CD4-positive, alpha-beta memory T cell (primary cell): ENCODE measurements around the gene SWAP70. TPM values are rescaled to one million over a fixed set of nuclear protein-coding genes. Genes with fewer than 3 reads are reported as not detected.
"Not testable (repeated sequence)": the region's sequence is repeated elsewhere in the genome, so short reads cannot be mapped to it uniquely, and the experiment has no call there.

Experiments used
- CTCF ChIA-PET: fragments of 350-600 bp; sonication (Branson Sonifier 250); formaldehyde crosslinking; loops from one replicate; lab custom pipeline; 2021; ENCODE audit warnings: inconsistent platforms; ENCODE audit not compliant: partially characterized antibody; lab: Charles Lee
- POLR2A ChIA-PET: fragments of 350-600 bp; sonication (Branson Sonifier 250); formaldehyde crosslinking; loops from one replicate; lab custom pipeline; 2021; ENCODE audit not compliant: partially characterized antibody; lab: Charles Lee
- DNase-seq, 5 donors: peaks; one replicate each; pipeline versions ENCODE4 v3.0.0 to v3.0.0-alpha.2; 2020 to 2022; ENCODE audit warnings: mixed read lengths in 1 of 5
- H3K27ac ChIP-seq: one replicate; pipeline ENCODE4 v1.7.0; 2013; ENCODE audit warnings: low read depth, low read length
- H3K27me3 ChIP-seq: 2 replicates; pipeline ENCODE4 v1.7.0; 2013; ENCODE audit warnings: mild to moderate bottlenecking, low read length, moderate library complexity; ENCODE audit not compliant: insufficient read depth
- H3K36me3 ChIP-seq: 2 replicates; pipeline ENCODE4 v1.7.0; 2013; ENCODE audit warnings: mild to moderate bottlenecking, low read length, moderate library complexity; ENCODE audit not compliant: insufficient read depth
- H3K4me1 ChIP-seq: 2 replicates; pipeline ENCODE4 v1.7.0; 2013; ENCODE audit warnings: mild to moderate bottlenecking, low read length, moderate library complexity; ENCODE audit not compliant: insufficient read depth
- H3K4me3 ChIP-seq, 2 donors: one replicate each; pipeline ENCODE4 v1.7.0; 2013; ENCODE audit warnings: low read length in 2 of 2, mild to moderate bottlenecking in 1 of 2
- H3K9me3 ChIP-seq, 2 donors: one replicate each; pipeline ENCODE4 v1.7.0; 2013; ENCODE audit warnings: low read length in 2 of 2, control low read depth in 1 of 2; ENCODE audit not compliant: control insufficient read depth in 1 of 2
- H3K27ac Mint-ChIP-seq, 7 donors: one replicate each; pipeline ENCODE4 v1.8.0; 2020 to 2021; ENCODE audit warnings: mixed read lengths in 7 of 7, mild to moderate bottlenecking in 6 of 7, inconsistent platforms in 3 of 7, moderate library complexity in 3 of 7
- H3K27me3 Mint-ChIP-seq, 2 donors: one replicate each; pipeline ENCODE4 v1.8.0; 2020 to 2021; ENCODE audit warnings: mixed read lengths in 2 of 2
- H3K36me3 Mint-ChIP-seq, 2 donors: one replicate each; pipeline ENCODE4 v1.8.0; 2020 to 2021; ENCODE audit warnings: mixed read lengths in 2 of 2, inconsistent platforms in 1 of 2, mild to moderate bottlenecking in 1 of 2
- H3K4me1 Mint-ChIP-seq, 4 donors: one replicate each; pipeline ENCODE4 v1.8.0; 2020 to 2021; ENCODE audit warnings: mixed read lengths in 4 of 4, mild to moderate bottlenecking in 1 of 4
- H3K4me3 Mint-ChIP-seq, 8 donors: one replicate each; pipeline ENCODE4 v1.8.0; 2020 to 2021; ENCODE audit warnings: mixed read lengths in 8 of 8, mild to moderate bottlenecking in 7 of 8, moderate library complexity in 6 of 8, inconsistent platforms in 3 of 8
- H3K9me3 Mint-ChIP-seq, 8 donors: one replicate each; pipeline ENCODE4 v1.8.0; 2020 to 2021; ENCODE audit warnings: mixed read lengths in 8 of 8, mild to moderate bottlenecking in 5 of 8, inconsistent platforms in 3 of 8, moderate library complexity in 1 of 8
- intact Hi-C: fragments of 100-400 bp; cut with micrococcal nuclease; formaldehyde crosslinking; loops from one replicate; pipeline ENCODE4 v1.15.1; 2023
- polyA plus RNA-seq, 2 donors: library from polyadenylated mRNA; unstranded; fragments of 300-500 nt; fragmentation: Illumina TruSeq; gene quantifications; one replicate each; pipeline ENCODE4 v1.2.3, GENCODE V29; 2021
- total RNA-seq, 2 experiments: library from RNA; stranded (reverse); gene quantifications; one replicate each; pipeline ENCODE4 v1.2.3, GENCODE V29; 2021

SWAP70 gene
- total and polyA plus RNA-seq, 4 experiments from 2014 or later: 2.2 to 6.6 (median 4.9) TPM

- CTCF ChIA-PET: no interaction called here
- Mint-ChIP-seq H3K27me3 (no peaks in the 10 kb centered on the region), H3K4me1 (no peaks in the 10 kb centered on the region), H3K9me3 (peaks cover 0 to 17% (median 15%) of the 10 kb centered on the region in 8 donors), H3K27ac (no peak overlapping the region), H3K4me3 (no peak overlapping the region), H3K36me3 (peaks cover 20 to 21% of the 10 kb centered on the region in 2 donors)
- Histone ChIP-seq H3K4me3 (no peak overlapping the region), H3K4me1 (no peaks in the 10 kb centered on the region), H3K9me3 (no peaks in the 10 kb centered on the region), H3K27me3 (no peaks in the 10 kb centered on the region), H3K27ac (no peak overlapping the region), H3K36me3 (no peaks in the 10 kb centered on the region)
- DNase-seq: no peak
- intact Hi-C loops: no loop called here
- POLR2A ChIA-PET: no interaction called here
Observed at GRCh38 chr11:9740202-9740883, 76.5 kb downstream of the SWAP70 start.

GRCh38 chr11:9741260-9741659, 77.4 kb downstream of the SWAP70 start:
- POLR2A ChIA-PET: no interaction called here
- H3K4me3 ChIP-seq: no peak overlapping the region
- Mint-ChIP-seq H3K27me3 (no peaks in the 10 kb centered on the region), H3K9me3 (peaks cover 0 to 8% (median 6%) of the 10 kb centered on the region in 8 donors), H3K27ac (no peak overlapping the region), H3K36me3 (peaks cover 12% of the 10 kb centered on the region in 2 donors), H3K4me3 (no peak overlapping the region), H3K4me1 (no peaks in the 10 kb centered on the region)
- no peaks in the 10 kb centered on the region for H3K4me1 ChIP-seq
- H3K27ac ChIP-seq: no peak overlapping the region
- intact Hi-C loops: no loop called here
- no peaks in the 10 kb centered on the region for H3K27me3 ChIP-seq
- no peaks in the 10 kb centered on the region for H3K36me3 ChIP-seq
- CTCF ChIA-PET: no interaction called here
- H3K9me3 ChIP-seq: no peaks in the 10 kb centered on the region
- DNase-seq: no peak

- H3K27ac ChIP-seq, H3K4me1 ChIP-seq, H3K9me3 Mint-ChIP-seq, H3K27me3 Mint-ChIP-seq, H3K4me3 ChIP-seq, intact Hi-C loops, CTCF ChIA-PET, POLR2A ChIA-PET, H3K4me3 Mint-ChIP-seq, H3K36me3 Mint-ChIP-seq, H3K4me1 Mint-ChIP-seq, H3K36me3 ChIP-seq, H3K27ac Mint-ChIP-seq, H3K9me3 ChIP-seq, H3K27me3 ChIP-seq, DNase-seq: not testable (repeated sequence)
Observed at GRCh38 chr11:9743512-9743911, 79.6 kb downstream of the SWAP70 start.

GRCh38 chr11:9745411-9746211, 81.7 kb downstream of the SWAP70 start:
- Histone ChIP-seq H3K27ac (no peak overlapping the region), H3K36me3 (no peaks in the 10 kb centered on the region), H3K4me3 (no peak overlapping the region), H3K9me3 (no peaks in the 10 kb centered on the region), H3K27me3 (no peaks in the 10 kb centered on the region), H3K4me1 (no peaks in the 10 kb centered on the region)
- H3K9me3 Mint-ChIP-seq: peaks cover 0 to 2% (median 0%) of the 10 kb centered on the region in 8 donors
- H3K27ac Mint-ChIP-seq: no peak overlapping the region
- H3K27me3 Mint-ChIP-seq: no peaks in the 10 kb centered on the region
- POLR2A ChIA-PET: no interaction called here
- intact Hi-C loops: no loop called here
- H3K36me3 Mint-ChIP-seq: peaks cover 0 to 3% of the 10 kb centered on the region in 2 donors
- CTCF ChIA-PET: interaction anchor here (6.8 kb wide), 1 partner anchor 210 kb away, joined by 69 read pairs; no protein-coding TSS in a partner anchor
- no peak overlapping the region for H3K4me3 Mint-ChIP-seq
- no peak for DNase-seq
- H3K4me1 Mint-ChIP-seq: no peaks in the 10 kb centered on the region

DNA sequence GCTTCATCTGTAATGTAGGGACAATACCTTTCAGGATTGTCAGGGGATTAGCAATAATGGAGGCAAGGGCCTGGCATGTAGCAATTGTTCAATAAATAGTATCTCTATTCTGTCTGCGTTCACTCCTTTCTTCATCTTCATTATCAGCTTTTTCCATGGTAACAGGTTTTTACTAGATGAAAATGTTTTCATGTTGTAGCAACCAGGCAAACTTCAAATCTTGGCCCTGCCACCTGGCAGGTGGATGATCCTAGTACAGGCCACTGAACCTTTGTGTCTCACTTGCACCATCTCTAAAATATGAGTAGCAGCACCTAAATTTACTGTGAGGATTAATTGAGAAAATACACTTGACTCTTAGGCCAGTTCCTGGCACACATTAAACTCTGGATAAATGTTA, 83.4 kb downstream of the SWAP70 start:
- DNase-seq: no peak
- CTCF ChIA-PET: interaction anchor here (1.5 to 6.8 kb wide), 4 partner anchors 9 to 211 kb away, joined by 8 to 69 read pairs (median 26); no protein-coding TSS in a partner anchor
- H3K36me3 Mint-ChIP-seq: peaks cover 0 to 3% of the 10 kb centered on the region in 2 donors
- no peaks in the 10 kb centered on the region for H3K27me3 Mint-ChIP-seq
- H3K4me3 Mint-ChIP-seq: no peak overlapping the region
- H3K9me3 ChIP-seq: no peaks in the 10 kb centered on the region
- no peak overlapping the region for H3K27ac Mint-ChIP-seq
- H3K4me1 ChIP-seq: no peaks in the 10 kb centered on the region
- H3K9me3 Mint-ChIP-seq: peaks cover 0 to 2% (median 0%) of the 10 kb centered on the region in 8 donors
- H3K36me3 ChIP-seq: no peaks in the 10 kb centered on the region
- H3K4me3 ChIP-seq: no peak overlapping the region
- no peaks in the 10 kb centered on the region for H3K4me1 Mint-ChIP-seq
- H3K27ac ChIP-seq: no peak overlapping the region
- intact Hi-C loops: no loop called here
- POLR2A ChIA-PET: no interaction called here
- H3K27me3 ChIP-seq: no peaks in the 10 kb centered on the region

DNA sequence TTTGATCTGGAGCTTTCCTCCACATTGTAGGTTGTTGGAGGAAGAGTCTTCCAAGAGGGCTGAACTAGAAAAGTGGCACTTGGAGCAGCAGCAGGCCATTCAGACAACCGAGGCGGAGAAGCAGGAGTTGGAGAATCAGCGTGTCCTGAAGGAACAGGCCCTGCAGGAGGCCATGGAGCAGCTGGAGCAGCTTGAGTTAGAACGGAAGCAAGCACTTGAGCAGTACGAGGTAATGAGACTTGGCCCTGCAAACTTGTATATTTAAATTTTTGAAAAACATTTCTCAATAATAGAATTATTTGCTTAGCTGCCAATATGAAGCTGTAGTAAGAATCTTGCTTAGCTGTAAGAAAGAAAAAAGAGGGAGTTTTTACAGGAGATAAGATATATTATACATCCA, 84.0 kb downstream of the SWAP70 start:
- intact Hi-C loops: loop anchor here (2.0 kb wide), 1 partner anchor 213 kb away; no protein-coding TSS in a partner anchor
- no peak overlapping the region for H3K4me3 Mint-ChIP-seq
- Histone ChIP-seq H3K36me3 (no peaks in the 10 kb centered on the region), H3K27ac (no peak overlapping the region), H3K9me3 (no peaks in the 10 kb centered on the region), H3K27me3 (no peaks in the 10 kb centered on the region), H3K4me3 (no peak overlapping the region), H3K4me1 (no peaks in the 10 kb centered on the region)
- no peak for DNase-seq
- peaks cover 0 to 3% of the 10 kb centered on the region in 2 donors for H3K36me3 Mint-ChIP-seq
- no peaks in the 10 kb centered on the region for H3K27me3 Mint-ChIP-seq
- no peaks in the 10 kb centered on the region for H3K4me1 Mint-ChIP-seq
- ChIA-PET POLR2A (interaction anchor here (1.1 kb wide), 1 partner anchor 134 kb away, joined by 8 read pairs; no protein-coding TSS in a partner anchor), CTCF (interaction anchor here (0.6 to 6.8 kb wide), 10 partner anchors 10 to 588 kb away, joined by 3 to 69 read pairs (median 6); partner anchors contain the start of gene WEE1)
- H3K27ac Mint-ChIP-seq: no peak overlapping the region
- H3K9me3 Mint-ChIP-seq: peaks cover 0 to 2% (median 0%) of the 10 kb centered on the region in 8 donors
